HuH-7.5 (cell line): ENCODE data around the gene MCEMP1.

ENCODE experiments used
- DNase-seq: peaks from one replicate; pipeline ENCODE4 v3.0.0; 2011; ENCODE audit warnings: low spot score

MCEMP1 gene, protein sequence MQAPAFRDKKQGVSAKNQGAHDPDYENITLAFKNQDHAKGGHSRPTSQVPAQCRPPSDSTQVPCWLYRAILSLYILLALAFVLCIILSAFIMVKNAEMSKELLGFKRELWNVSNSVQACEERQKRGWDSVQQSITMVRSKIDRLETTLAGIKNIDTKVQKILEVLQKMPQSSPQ

DNA sequence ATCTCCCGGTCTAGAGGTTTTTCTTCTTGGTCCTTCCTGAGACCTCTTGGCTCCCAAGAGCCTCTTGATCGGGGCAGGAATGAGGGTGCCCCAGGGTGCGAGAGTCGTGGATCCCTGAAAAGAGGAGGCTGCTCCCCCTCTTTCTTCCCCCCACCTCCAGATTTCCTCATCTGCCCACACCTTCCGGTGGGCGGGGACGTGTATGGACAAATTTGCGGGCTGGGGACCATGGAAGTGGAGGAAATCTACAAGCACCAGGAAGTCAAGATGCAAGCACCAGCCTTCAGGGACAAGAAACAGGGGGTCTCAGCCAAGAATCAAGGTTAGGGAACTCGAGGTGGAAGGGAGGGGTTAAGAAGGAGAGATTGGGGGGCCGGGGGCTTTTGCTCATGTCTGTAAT lies at the start of gene MCEMP1:
Gene MCEMP1, plus strand, starts transcription at position 237 of the 400 bp plus-strand sequence. Its CDS starts 31 bp downstream, at position 268.
- no peak for DNase-seq

DNA sequence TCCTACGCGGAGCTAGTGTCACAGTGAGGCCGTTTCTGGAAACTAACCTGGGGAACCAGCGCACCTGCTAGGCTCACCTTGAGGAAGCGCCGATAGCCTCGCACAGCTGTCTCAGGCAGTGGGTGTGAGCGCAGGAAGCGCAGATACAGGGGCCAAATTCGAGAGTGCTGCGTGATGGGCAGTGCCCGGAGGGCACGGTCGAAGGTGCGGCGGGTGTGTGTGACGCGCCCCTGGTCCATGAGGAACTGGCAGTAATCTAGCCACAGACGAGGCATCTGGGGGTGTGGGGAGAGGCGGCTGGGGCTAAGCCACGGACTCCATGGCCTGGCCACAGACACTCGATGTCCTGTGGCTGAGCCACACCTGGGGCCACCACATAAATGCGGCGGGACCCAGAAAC lies 49.7 kb upstream of the MCEMP1 start:
- no peak for DNase-seq

DNA sequence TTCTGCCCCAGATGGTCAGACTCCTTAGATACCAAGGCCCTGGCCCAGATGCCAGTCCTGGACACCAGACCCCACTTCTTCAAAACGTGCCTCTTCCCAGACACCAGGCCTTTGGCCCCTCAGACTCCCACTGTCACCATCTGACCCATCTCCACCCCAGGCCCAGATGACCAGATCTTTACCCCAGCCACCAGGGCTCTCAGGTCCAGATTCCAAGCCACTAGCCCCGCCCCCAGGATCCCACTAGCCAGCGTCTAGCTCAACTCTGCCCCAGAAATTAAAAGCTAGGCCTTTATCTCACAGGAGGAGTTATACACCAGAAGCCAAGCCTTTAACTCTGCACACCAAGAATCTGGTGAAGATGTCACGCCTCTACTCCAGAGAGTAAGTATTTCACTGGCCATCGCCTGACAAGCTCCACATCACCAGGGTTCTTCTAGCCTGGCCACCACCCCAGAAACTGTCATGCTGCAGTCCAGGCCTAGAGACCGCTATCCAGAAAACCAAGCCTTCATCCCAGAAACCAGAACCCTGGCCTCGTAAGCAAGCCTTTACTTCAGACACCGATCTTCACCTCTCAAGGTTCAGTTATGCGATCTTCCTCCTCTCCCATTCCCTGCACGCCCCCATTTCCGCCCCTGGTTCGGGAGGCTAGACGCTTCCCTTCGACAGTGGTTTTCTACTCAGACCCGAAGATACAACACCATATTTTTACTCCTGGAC lies 48.1 kb upstream of the MCEMP1 start:
- no peak for DNase-seq

DNA sequence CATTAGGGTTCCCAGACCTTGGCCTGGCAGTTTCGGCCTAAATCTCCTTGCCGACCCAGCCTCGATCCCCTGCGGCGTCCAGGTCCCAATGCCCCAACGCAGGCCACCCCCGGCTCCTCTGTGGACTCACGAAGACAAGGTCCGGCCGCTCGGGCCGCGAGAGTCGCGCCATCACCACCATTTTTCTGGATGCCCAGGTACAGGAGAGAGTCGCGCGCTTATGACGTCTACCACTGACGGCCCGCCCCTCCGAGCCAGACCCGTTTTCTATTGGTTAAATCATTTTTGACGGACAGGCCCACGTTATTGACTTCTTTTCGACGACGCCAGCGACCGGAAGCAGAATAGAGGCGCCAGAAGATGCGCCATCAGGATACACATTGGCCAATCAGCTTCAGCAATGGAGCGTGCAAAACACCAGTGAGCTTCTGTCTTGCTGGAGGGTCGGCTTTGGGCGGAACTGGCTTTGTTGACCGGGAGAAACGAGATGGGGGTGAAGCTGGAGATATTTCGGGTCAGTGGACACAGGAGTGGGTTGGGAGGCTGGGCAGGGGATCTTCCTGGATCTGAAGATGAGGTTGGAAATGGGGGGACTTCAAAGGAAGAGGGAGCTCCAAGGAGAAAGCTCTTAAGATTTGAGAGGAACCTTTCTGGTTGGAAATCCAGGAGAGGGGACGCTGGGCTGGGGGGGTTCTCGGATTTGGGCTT lies 47.4 kb upstream of the MCEMP1 start, which contains the start of the genes PET100 and XAB2:
Gene PET100, plus strand, starts transcription at position 447 of the 708 bp plus-strand sequence. Its CDS starts 41 bp downstream, at position 488.
Gene XAB2, minus strand, starts transcription at position 199 of the 708 bp plus-strand sequence. Its CDS starts 18 bp downstream, at position 181.
- DNase-seq = peak; percentile 100

DNA sequence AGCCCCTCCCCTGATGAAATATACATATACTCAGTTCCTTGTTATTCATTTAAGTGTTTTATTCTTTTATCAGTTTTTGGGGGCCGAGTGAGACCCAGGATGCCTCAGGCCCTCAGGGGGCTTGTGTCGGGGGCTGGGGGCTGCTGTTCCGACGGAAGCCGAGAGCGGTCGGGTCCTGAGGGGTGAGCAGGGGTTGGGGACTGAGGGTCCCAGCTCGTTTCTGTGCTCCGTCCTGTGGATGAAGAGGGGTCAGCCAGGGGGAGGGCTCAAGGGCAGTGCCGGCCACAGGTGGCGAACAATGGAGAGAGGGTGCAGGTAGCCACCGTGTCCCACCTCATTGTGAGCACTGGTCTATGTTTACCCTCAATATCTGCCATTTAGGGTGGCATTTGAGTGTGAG lies 45.3 kb upstream of the MCEMP1 start:
- no peak for DNase-seq

DNA sequence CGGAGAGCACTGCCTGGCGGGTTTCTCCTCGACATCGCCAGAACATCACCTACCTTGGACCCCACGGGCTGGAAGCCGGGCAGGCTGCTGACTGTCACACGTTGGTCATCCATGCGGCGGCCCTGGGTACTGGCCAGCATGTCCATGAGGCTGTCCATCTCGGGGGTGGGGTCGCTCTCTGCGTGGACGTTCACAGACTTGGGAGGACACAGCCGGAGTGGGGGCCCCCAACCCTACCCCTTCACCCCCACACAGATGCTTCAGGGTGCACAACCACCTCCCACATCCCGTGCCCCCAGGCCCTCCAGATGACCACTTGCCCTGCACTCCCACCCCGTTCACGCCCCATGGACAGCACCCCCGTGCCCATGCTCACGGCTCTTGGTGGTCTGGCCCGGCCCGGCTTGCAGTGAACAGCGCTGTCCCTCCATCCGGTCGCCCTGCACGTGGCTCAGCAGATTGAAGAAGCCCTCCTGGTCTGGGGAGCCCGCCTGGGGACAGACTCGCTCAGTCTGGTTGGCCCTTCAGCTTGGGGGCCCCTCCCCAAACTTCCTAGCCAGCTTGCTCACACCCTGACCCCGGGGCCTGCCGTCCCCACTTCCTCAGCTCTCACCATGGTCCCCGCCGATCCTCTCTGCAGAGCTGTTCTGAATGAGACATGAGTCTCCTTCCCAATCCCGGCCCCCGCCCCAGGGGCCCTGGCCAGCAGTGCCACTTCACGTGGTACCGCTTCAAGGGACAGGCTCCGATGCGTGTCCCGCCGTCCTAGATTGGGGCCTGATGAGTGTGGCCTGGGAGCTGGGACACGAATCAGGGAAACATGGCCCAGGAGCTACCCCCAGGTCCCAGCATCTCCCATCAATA lies 44.3 kb upstream of the MCEMP1 start:
- DNase-seq = no peak

DNA sequence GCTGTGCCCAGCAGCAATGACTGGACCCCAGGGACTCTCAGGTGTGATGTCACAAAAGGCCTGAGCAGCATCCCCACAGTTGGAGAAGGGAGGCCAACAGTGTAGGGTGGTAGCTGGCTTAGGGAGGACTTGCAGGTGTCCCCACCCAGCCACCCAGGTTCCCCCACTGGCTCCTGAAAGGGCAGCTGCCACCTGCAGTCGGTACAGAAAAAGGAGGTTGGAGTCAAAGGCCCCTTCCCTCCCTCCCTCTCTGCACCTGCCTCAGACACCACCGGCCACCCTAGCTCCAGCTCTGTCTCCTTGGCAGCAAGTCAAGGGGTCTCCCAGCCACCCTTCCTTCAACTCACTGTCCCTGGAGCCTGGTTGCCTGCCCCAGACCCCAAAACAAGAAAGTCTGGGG lies 43.2 kb upstream of the MCEMP1 start, which contains the start of gene PCP2:
Gene PCP2, minus strand, starts transcription at position 22 of the 400 bp plus-strand sequence. CDS start 262 bp downstream, outside the sequence.
- DNase-seq = no peak

DNA sequence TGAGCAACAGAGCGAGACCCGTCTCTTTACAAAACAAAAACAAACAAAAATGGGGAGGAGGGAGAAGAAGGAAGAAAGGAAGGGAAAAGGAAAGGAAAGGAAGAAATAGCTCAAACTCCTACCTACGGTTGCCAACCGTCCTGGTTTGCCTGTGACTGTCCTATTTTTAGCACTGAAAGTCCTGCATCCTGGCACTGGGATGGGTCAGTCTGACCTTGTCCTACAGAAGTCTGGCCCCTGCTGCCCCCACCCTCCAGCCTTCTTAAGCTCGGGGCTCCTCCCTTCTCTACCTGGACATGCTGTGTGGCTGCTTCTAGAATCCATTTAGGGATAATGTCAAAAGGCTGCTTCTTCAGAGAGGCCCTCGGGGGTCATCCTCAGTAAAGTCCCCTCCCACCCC lies 41.2 kb upstream of the MCEMP1 start:
- DNase-seq = no peak

DNA sequence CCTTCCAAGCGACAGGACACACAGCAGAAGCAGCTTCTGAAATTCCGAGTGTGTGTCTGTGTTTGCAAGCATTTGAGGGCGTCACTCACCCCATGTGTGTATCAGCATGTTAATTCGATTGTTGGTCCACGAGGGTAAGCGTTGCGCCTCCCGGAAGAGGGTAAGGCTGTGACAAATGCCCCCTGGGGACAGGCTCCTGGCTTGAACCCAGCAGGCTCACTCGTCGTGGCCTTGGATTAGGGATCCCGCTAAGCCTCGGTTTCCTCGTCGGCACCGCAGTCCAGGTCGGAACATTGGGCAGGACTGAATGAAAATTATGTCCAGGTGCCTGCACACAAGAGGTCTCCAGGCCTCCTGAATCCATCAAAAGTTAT lies 40.6 kb upstream of the MCEMP1 start:
- no peak for DNase-seq

DNA sequence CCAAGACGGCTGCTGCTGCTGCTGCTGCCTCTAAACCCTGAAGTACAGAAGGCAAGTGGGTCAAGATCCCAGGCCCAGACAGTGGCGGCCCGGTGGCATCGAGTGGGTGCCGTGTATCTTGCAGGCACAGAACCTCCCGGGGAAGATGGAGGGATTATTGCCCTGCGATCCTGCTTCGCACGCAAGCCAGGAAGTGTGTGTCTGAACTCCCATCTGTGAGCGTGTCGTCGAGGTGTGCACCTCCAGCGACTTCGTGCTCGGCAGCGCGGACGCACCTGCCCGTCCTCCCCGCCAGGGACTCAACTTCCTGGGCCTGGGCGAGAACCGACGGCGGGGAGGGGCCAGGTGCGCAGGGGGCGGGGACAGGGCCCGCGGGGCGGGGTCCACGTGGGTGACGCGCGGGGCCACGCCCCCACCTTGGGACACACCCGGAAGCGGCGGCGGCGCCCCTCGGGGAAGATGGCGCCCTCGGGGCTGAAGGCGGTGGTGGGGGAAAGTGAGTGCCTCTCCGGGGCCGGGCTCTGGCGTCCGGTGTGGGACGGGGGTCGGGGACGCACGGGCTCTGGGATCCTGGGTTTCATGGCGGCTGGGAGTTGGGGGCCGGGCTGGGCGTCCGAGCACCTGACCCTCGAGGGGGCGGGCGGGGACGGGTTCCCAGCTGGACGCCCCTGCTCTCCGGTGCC lies 40.1 kb upstream of the MCEMP1 start, which contains the start of gene STXBP2:
Gene STXBP2, plus strand, starts transcription at position 420 of the 683 bp plus-strand sequence. Its CDS starts 40 bp downstream, at position 460.
- DNase-seq = peak; percentile 96

DNA sequence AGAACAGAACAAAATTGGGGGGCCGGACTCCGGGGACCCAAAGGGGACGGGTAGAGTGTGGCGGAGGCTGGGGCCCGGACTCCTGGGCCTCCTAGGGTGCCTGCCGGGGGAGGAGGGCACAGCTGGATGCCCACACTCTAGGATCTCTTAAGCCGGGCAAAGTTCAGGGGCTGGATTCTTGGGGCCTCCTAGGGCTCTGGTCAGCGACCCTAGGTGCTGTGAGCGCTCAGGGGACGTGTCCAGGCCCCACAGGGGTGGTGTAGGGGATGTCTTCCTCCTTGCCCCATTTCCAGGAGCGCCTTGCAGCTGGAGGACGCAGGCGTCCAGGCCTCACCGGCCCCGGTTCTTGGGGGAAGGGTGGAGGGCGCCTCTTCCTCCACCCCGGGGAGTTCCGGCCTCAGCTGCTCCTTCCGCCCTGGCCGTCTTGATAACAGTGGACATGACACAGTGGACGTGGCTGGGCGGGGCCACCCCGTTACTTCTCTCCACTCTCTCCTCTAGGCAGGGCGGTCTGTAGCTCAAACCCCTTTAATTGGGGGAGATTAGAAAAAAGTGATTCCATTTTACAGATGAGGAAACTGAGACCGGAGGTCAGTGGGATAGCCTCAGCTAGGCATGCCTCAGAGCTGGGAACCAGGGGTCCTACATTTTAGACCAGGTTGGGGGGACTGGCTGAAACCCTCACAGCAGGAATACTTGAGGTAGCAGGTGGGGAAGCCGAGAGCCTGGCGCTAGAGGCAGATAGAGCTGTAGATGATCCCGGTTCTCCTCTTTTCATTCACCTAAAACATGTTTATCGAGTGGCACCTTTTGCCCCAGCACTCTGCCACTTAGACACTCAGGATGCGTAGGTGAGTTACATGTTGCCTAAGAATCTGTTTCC lies 39.3 kb upstream of the MCEMP1 start:
- no peak for DNase-seq

DNA sequence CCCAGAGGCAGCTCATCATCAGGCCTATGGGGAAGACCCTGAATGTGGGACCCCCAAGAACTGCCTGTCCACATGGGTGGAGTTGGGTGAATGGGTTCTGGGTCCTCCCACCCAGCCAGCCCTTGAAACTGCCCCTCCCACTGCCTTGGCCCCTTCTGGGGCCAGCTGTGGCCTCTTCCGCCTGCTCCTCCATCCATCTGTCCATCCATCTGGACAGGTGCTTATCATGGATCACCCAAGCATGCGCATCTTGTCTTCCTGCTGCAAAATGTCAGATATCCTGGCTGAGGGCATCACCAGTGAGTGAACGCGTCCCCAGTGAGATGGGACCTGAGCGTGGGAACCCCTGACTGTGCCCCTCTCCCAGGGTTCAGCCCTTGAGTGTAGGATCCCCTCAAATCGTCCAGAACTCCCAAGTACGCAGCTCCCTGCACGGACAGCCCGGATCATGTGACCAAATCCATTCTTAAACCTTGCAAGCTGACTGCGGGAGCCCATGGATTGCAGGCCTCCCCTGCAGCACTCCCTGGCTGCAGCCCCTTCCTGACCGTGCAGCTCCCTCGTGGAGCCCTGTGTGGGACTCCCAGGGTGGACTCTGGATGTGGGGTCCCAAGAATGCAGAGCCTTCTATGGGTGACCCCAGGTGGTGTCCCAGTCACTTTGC lies 38.0 kb upstream of the MCEMP1 start:
- DNase-seq = no peak

DNA sequence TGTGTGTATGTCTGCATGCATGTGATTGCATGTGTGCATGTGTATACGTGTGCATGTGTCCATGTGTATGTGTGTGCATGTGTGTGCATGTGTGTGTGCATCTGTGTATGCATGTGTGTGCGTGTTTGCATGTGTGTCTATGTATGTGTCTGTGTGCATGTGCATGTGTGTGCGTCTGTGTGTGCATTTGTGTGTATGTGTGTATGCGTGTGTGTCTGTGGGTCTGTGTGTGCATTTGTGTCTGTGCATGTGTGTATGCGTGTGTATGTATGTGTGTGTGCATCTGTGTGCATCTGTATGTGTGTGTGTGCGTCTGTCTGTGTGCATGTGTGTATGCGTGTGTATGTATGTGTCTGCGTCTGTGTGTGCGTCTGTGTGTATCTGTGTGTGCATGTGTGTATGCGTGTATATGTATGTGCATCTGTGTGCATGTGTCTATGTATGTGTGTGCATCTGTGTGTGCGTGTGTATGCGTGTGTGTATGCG lies 37.0 kb upstream of the MCEMP1 start:
- no peak for DNase-seq

DNA sequence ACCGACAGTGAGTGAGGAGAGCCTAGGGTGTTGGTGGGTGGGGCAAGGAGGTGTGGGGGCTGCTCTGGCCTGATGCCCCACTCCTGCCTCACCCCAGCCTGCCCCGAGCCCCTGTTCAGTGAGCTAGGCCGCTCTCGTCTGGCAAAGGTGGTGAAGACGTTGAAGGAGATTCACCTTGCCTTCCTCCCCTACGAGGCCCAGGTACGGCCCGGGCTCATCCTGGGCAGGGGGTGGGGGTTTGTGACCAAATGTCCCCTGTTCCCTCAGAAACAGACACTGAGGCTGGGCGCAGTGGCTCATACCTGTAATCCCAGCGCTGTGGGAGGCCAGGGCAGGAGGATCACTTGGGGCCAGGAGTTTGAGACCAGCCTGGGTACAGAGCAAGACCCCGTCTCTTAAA lies 36.1 kb upstream of the MCEMP1 start:
- no peak for DNase-seq

DNA sequence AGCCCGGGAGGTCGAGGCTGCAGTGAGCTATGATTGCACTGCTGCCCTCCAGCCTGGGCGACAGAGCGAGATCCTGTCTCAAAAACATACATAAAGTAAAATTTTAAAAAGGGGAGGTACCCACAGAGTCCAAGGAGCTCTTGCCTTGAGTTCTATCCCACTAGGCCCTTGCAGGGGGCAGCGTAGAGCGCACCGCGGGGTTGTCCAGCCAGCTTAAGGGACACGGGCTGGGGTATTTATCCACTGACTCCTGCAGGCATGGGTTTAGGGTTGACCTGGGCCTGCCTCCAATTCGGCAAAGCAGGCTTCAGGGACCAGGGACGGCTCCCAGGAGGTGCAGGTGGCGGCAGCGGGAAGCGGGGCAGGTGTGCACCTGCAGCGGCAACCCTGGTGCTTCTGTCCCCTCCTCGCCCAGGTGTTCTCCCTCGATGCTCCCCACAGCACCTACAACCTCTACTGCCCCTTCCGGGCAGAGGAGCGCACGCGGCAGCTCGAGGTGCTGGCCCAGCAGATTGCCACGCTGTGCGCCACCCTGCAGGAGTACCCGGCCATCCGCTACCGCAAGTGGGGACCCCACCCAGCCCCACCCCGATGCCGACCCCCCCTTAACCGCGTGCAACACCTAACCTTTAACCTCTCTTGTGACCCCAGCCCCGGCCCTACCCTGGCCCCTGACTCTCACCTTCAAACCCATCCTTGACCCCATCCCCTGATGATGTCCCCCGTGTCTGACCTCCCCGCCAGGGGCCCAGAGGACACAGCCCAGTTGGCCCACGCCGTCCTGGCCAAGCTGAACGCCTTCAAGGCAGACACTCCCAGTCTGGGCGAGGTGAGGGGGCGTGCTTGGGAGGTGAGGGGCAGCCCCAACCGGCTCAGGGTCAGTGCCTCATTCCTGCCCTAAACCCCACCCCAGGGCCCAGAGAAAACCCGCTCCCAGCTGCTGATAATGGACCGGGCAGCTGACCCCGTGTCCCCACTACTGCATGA lies 35.3 kb upstream of the MCEMP1 start:
- DNase-seq = no peak

DNA sequence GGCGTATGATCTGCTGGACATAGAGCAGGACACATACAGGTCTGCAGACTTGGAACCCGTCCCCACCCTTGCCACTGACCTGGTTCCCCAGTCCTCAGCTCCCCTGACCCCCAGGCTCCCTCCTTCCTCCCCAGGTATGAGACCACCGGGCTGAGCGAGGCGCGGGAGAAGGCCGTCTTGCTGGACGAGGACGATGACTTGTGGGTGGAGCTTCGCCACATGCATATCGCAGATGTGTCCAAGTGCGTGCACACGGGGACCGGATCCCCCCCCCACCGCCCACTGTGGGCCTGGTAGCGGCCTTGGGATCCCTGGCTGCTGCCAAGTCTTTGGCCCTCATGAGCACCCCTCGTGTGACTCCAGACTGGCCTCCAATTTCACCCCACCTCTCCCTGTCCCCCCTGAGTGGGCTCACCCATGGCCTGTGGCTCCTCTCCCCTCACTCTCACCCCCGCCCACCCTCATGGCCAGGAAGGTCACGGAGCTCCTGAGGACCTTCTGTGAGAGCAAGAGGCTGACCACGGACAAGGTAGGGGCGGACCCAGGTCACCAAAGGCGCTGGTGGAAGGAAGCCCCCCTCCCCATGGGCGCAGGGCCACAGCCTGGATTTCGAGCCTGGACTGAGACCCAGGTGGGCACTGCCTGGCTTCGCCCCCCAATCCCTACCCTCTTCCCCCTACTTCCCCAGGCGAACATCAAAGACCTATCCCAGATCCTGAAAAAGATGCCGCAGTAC lies 34.4 kb upstream of the MCEMP1 start:
- no peak for DNase-seq

DNA sequence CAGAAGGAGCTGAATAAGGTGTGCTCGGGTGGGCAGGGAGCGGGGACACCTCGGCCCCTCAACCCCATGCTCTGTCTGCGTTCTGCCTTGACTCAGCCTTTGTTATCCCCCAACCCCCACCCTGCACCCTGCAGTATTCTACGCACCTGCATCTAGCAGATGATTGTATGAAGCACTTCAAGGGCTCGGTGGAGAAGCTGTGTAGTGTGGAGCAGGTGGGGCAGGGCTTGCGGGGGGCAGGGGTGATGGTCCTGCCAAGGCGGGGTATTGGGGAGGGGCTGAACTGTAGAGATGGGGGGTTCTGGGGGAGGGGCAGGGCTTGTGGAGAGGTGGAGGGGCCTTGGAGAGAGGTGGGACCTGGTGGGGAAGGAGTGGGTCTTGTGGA lies 33.9 kb upstream of the MCEMP1 start:
- no peak for DNase-seq
